Measurements from ENCODE around the gene EML6.

GRCh38 chr2:54814389-54815147 lies 91.1 kb downstream of the EML6 start:
- TF ChIP-seq, protein P1, sequence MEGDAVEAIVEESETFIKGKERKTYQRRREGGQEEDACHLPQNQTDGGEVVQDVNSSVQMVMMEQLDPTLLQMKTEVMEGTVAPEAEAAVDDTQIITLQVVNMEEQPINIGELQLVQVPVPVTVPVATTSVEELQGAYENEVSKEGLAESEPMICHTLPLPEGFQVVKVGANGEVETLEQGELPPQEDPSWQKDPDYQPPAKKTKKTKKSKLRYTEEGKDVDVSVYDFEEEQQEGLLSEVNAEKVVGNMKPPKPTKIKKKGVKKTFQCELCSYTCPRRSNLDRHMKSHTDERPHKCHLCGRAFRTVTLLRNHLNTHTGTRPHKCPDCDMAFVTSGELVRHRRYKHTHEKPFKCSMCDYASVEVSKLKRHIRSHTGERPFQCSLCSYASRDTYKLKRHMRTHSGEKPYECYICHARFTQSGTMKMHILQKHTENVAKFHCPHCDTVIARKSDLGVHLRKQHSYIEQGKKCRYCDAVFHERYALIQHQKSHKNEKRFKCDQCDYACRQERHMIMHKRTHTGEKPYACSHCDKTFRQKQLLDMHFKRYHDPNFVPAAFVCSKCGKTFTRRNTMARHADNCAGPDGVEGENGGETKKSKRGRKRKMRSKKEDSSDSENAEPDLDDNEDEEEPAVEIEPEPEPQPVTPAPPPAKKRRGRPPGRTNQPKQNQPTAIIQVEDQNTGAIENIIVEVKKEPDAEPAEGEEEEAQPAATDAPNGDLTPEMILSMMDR (IDR thresholded peaks at IDR 0.05 in 2 of 3, conservative IDR thresholded peaks at IDR 0.05 in 1 of 3; ENCODE audit: borderline replicate concordance in 1 of 3, insufficient read depth in 1 of 3, low read depth in 2 of 3, low read length in 2 of 3): no peak
- TF ChIP-seq POLR2AphosphoS5 (IDR thresholded peaks at IDR 0.05; ENCODE audit: low read depth, low read length) (no peak), POLR2A (IDR thresholded peaks at IDR 0.05; ENCODE audit: borderline replicate concordance, extremely low read depth, insufficient read depth, insufficient read length) (no peak), RAD21 (IDR thresholded peaks at IDR 0.05; ENCODE audit: low read depth) (no peak), SIN3A (IDR thresholded peaks at IDR 0.05; ENCODE audit: low read depth) (no peak), SRF (IDR thresholded peaks at IDR 0.05; ENCODE audit: low read depth) (no peak), CEBPB (IDR thresholded peaks at IDR 0.05; ENCODE audit: low read depth) (no peak), EZH2phosphoT487 (IDR thresholded peaks at IDR 0.05; ENCODE audit: borderline replicate concordance) (no peak), YY1 (IDR thresholded peaks at IDR 0.05; ENCODE audit: extremely low read depth, insufficient replicate concordance, low read depth, low read length) (no peak), EZH2 (IDR thresholded peaks at IDR 0.05) (no peak), SP1 (IDR thresholded peaks at IDR 0.05; ENCODE audit: low read depth) (no peak)

Data from HCT116 (cell line).